Measurements from ENCODE around the gene DOCK2. TPM values are rescaled to one million over a fixed set of nuclear protein-coding genes. Genes with fewer than 3 reads are reported as not detected.

The DOCK2 gene
- polyA plus RNA-seq, 1 donor (not counting 4 experiments of a cell fraction or from before 2014, with no cell fraction given) = 0.21 TPM

- no peaks in the 10 kb centered on the region for H3K27me3 ChIP-seq (ENCODE audit: control insufficient read depth, extremely low read depth, insufficient read depth, low read length)
- no peak overlapping the region for H3K9ac ChIP-seq (ENCODE audit: control insufficient read depth, extremely low read depth, insufficient read depth, low read length)
- H2AFZ ChIP-seq (ENCODE audit: control insufficient read depth, low read length) = no peak overlapping the region
- H3K4me1 ChIP-seq (ENCODE audit: control insufficient read depth, extremely low read depth, insufficient read depth, low read length) = no peaks in the 10 kb centered on the region
- no peak overlapping the region for H3K4me2 ChIP-seq (ENCODE audit: control insufficient read depth, extremely low read depth, insufficient read depth, low read depth, low read length)
- no peaks in the 10 kb centered on the region for H3K79me2 ChIP-seq (ENCODE audit: control insufficient read depth, insufficient read depth, low read length)
- H4K20me1 ChIP-seq (ENCODE audit: control insufficient read depth, extremely low read depth, insufficient read depth, low read length) = no peaks in the 10 kb centered on the region
- no peaks in the 10 kb centered on the region for H3K9me3 ChIP-seq (ENCODE audit: control insufficient read depth, low read depth, low read length)
- DNase-seq (ENCODE audit: low read depth, low spot score) = no peak
- TF ChIP-seq, protein P1, sequence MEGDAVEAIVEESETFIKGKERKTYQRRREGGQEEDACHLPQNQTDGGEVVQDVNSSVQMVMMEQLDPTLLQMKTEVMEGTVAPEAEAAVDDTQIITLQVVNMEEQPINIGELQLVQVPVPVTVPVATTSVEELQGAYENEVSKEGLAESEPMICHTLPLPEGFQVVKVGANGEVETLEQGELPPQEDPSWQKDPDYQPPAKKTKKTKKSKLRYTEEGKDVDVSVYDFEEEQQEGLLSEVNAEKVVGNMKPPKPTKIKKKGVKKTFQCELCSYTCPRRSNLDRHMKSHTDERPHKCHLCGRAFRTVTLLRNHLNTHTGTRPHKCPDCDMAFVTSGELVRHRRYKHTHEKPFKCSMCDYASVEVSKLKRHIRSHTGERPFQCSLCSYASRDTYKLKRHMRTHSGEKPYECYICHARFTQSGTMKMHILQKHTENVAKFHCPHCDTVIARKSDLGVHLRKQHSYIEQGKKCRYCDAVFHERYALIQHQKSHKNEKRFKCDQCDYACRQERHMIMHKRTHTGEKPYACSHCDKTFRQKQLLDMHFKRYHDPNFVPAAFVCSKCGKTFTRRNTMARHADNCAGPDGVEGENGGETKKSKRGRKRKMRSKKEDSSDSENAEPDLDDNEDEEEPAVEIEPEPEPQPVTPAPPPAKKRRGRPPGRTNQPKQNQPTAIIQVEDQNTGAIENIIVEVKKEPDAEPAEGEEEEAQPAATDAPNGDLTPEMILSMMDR (optimal IDR thresholded peaks at IDR 0.05 in 1 of 3, IDR thresholded peaks at IDR 0.05 in 1 of 3, conservative IDR thresholded peaks at IDR 0.05 in 1 of 3; ENCODE audit: extremely low read depth in 1 of 3, insufficient read depth in 2 of 3, low read length in 3 of 3) = no peak
- no peak for TF ChIP-seq EZH2 (IDR thresholded peaks at IDR 0.05; ENCODE audit: low read length)
- dilution Hi-C loops (cut with MboI; ENCODE audit: extremely low pct_ligation_motif_present, low sequenced_read_pairs) = no loop called here
- no peaks in the 10 kb centered on the region for H3K36me3 ChIP-seq (ENCODE audit: control insufficient read depth in 2 of 2, extremely low read depth in 1 of 2, insufficient read depth in 2 of 2, low read length in 2 of 2)
- no peaks in the 10 kb centered on the region for H3K9me1 ChIP-seq (ENCODE audit: control insufficient read depth, extremely low read depth, insufficient read depth, low read length)
- H3K27ac ChIP-seq (ENCODE audit: control insufficient read depth, insufficient read depth, low read length) = no peak overlapping the region
- no peak overlapping the region for H3K4me3 ChIP-seq (ENCODE audit: control insufficient read depth in 2 of 3, extremely low read depth in 1 of 3, insufficient read depth in 2 of 3, low read depth in 1 of 3, low read length in 3 of 3)
- FAIRE-seq = no peak
These were observed 213.3 kb downstream of the DOCK2 start for GRCh38 chr5:169850409-169850808.

DNA sequence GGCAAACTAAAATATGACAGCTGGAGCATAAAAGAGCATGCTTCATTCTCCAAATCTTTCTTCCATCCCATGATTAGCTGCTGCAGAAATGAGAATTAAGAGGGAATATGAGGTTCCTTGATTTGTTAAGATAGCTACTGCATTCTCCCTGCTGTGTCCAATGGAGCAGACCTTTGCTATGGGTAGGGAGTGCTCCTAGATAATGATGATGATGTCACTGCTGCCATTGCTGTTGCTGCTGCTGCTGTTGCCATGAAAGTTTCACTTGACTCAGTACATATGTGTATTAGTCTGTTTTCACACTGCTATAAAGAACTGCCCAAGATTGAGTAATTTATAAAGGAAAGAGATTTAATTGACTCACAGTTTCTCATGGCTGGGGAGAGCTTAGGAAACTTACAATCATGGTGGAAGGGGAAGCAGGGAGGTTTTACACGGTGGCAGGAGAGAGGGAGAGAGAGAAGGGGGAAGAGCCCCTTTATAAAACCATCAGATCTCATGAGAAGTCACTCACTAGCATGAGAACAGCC is 214.3 kb downstream of the DOCK2 start:
- H3K9me3 ChIP-seq (ENCODE audit: control insufficient read depth, low read depth, low read length) = no peaks in the 10 kb centered on the region
- no peak overlapping the region for H2AFZ ChIP-seq (ENCODE audit: control insufficient read depth, low read length)
- no peak overlapping the region for H3K9ac ChIP-seq (ENCODE audit: control insufficient read depth, extremely low read depth, insufficient read depth, low read length)
- no peak overlapping the region for H3K27ac ChIP-seq (ENCODE audit: control insufficient read depth, insufficient read depth, low read length)
- H3K4me3 ChIP-seq (ENCODE audit: control insufficient read depth in 2 of 3, extremely low read depth in 1 of 3, insufficient read depth in 2 of 3, low read depth in 1 of 3, low read length in 3 of 3) = no peak overlapping the region
- dilution Hi-C loops (cut with MboI; ENCODE audit: extremely low pct_ligation_motif_present, low sequenced_read_pairs) = no loop called here
- no peak overlapping the region for H3K4me2 ChIP-seq (ENCODE audit: control insufficient read depth, extremely low read depth, insufficient read depth, low read depth, low read length)
- no peaks in the 10 kb centered on the region for H3K36me3 ChIP-seq (ENCODE audit: control insufficient read depth in 2 of 2, extremely low read depth in 1 of 2, insufficient read depth in 2 of 2, low read length in 2 of 2)
- H3K79me2 ChIP-seq (ENCODE audit: control insufficient read depth, insufficient read depth, low read length) = no peaks in the 10 kb centered on the region
- FAIRE-seq (no peak), DNase-seq (ENCODE audit: low read depth, low spot score) (no peak)
- no peaks in the 10 kb centered on the region for H3K9me1 ChIP-seq (ENCODE audit: control insufficient read depth, extremely low read depth, insufficient read depth, low read length)
- no peaks in the 10 kb centered on the region for H3K4me1 ChIP-seq (ENCODE audit: control insufficient read depth, extremely low read depth, insufficient read depth, low read length)
- no peaks in the 10 kb centered on the region for H3K27me3 ChIP-seq (ENCODE audit: control insufficient read depth, extremely low read depth, insufficient read depth, low read length)
- no peaks in the 10 kb centered on the region for H4K20me1 ChIP-seq (ENCODE audit: control insufficient read depth, extremely low read depth, insufficient read depth, low read length)
- TF ChIP-seq, protein P1 (optimal IDR thresholded peaks at IDR 0.05 in 1 of 3, IDR thresholded peaks at IDR 0.05 in 1 of 3, conservative IDR thresholded peaks at IDR 0.05 in 1 of 3; ENCODE audit: extremely low read depth in 1 of 3, insufficient read depth in 2 of 3, low read length in 3 of 3) = no peak
- no peak for TF ChIP-seq EZH2 (IDR thresholded peaks at IDR 0.05; ENCODE audit: low read length)

Measured in keratinocyte (primary cell).